Stimulated activated CD4-positive, alpha-beta T cell treated with anti-CD3 and anti-CD28 coated beads, Interleukin-1b, Interleukin-23, amount 100 ng/mL, for 4 hours (primary cell): ENCODE data around the gene REXO4.
"Not testable (repeated sequence)": the region's sequence is repeated elsewhere in the genome, so short reads cannot be mapped to it uniquely, and the experiment has no call there.

Experiments used
- DNase-seq, 2 donors: peaks; one replicate each; pipeline ENCODE4 v3.0.0-alpha.2; 2020; ENCODE audit warnings: low read depth in 2 of 2

The REXO4 gene

GRCh38 chr9:133451865-133452264 lies 34.1 kb upstream of the REXO4 start:
- DNase-seq: not testable (repeated sequence)

- no peak for DNase-seq
These were observed 31.9 kb upstream of the REXO4 start for GRCh38 chr9:133449760-133450159.

GRCh38 chr9:133448487-133448972 lies 30.7 kb upstream of the REXO4 start:
- DNase-seq: no peak

GRCh38 chr9:133445293-133445969 lies 27.6 kb upstream of the REXO4 start:
- DNase-seq: no peak

GRCh38 chr9:133443982-133444381 lies 26.2 kb upstream of the REXO4 start:
- no peak for DNase-seq

GRCh38 chr9:133443248-133443647 lies 25.4 kb upstream of the REXO4 start:
- no peak for DNase-seq

- no peak for DNase-seq
These were observed 23.8 kb upstream of the REXO4 start for GRCh38 chr9:133441571-133441970.

GRCh38 chr9:133440874-133441273 lies 23.1 kb upstream of the REXO4 start:
- DNase-seq: no peak

GRCh38 chr9:133439337-133439736 lies 21.5 kb upstream of the REXO4 start:
- no peak for DNase-seq

- no peak for DNase-seq
These were observed 20.1 kb upstream of the REXO4 start for GRCh38 chr9:133437753-133438531.

- DNase-seq: no peak
These were observed 18.9 kb upstream of the REXO4 start for GRCh38 chr9:133436681-133437080.

GRCh38 chr9:133433351-133433843 lies 15.6 kb upstream of the REXO4 start:
- no peak for DNase-seq

GRCh38 chr9:133430244-133430643 lies 12.4 kb upstream of the REXO4 start:
- DNase-seq: no peak

- no peak for DNase-seq
These were observed 11.9 kb upstream of the REXO4 start for GRCh38 chr9:133429641-133430161.

GRCh38 chr9:133429214-133429613 lies 11.4 kb upstream of the REXO4 start:
- DNase-seq: no peak

- DNase-seq: no peak
These were observed 10.8 kb upstream of the REXO4 start for GRCh38 chr9:133428617-133429101.

GRCh38 chr9:133427658-133428348 lies 10.0 kb upstream of the REXO4 start:
- DNase-seq: no peak

GRCh38 chr9:133426011-133426410 lies 8.2 kb upstream of the REXO4 start:
- DNase-seq: no peak

GRCh38 chr9:133425049-133425632 lies 7.3 kb upstream of the REXO4 start:
- no peak for DNase-seq

GRCh38 chr9:133424187-133424586 lies 6.4 kb upstream of the REXO4 start:
- no peak for DNase-seq

- DNase-seq: no peak
These were observed 5.4 kb upstream of the REXO4 start for GRCh38 chr9:133423216-133423615.
